GM11168 (cell line): ENCODE results near the gene EFCAB14.
"Not testable (repeated sequence)": the region's sequence is repeated elsewhere in the genome, so short reads cannot be mapped to it uniquely, and the experiment has no call there.

Experiments used
- in situ Hi-C: fragments of 300-500 bp; cut with MboI; formaldehyde crosslinking; loops from one replicate; pipeline ENCODE4 v1.12.0; 2022; ENCODE audit warnings: low sequenced_read_pairs; ENCODE audit not compliant: unreplicated experiment

Gene EFCAB14

GRCh38 chr1:46689356-46689755 is 29.6 kb downstream of the EFCAB14 start:
- in situ Hi-C loops, result no loop called here

GRCh38 chr1:46687921-46688509 is 30.9 kb downstream of the EFCAB14 start:
- in situ Hi-C loops, result no loop called here

- in situ Hi-C loops, result no loop called here
Measured at GRCh38 chr1:46687093-46687659, 31.7 kb downstream of the EFCAB14 start.

- in situ Hi-C loops, result no loop called here
Measured at GRCh38 chr1:46686255-46686654, 32.7 kb downstream of the EFCAB14 start.

GRCh38 chr1:46684670-46685069 is 34.2 kb downstream of the EFCAB14 start:
- in situ Hi-C loops, result no loop called here

- in situ Hi-C loops, result no loop called here
Measured at GRCh38 chr1:46682064-46682463, 36.9 kb downstream of the EFCAB14 start.

- in situ Hi-C loops, result no loop called here
Measured at GRCh38 chr1:46681333-46682034, 37.4 kb downstream of the EFCAB14 start.

DNA sequence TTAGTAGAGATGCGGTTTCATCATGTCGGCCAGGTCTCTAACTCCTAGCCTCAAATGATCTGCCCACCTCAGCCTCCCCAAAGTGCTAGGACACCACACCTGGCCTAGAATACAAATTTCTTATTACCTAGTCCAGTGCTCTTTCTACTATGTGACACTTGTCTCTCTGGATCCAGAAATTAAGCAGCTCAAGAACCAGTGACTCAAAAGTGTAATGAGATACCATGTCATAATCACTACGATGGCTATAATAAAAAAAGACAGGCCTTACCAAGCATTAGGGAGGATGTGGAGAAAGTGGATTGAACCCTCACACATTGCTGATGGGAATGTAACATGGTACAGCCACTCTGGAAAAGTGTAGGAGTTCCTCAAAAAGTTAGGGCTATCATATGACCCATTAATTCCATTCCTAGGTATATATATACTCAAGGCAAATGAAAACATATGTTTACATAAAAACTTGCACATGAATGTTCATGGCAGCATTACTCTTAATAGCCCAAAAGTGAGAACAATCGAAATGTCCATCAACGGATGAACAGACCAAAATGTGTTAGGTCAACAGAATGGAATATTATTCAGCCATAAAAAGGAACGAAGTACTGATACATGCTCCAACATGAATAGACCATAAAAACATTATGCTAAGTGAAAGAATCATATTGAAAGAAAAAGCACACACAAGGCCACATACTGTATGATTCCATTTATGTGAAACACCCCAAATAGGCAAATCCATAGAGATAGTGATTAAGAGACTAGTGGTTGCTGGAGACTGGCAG is 38.9 kb downstream of the EFCAB14 start:
- in situ Hi-C loops, result no loop called here

GRCh38 chr1:46677339-46677738 is 41.6 kb downstream of the EFCAB14 start:
- in situ Hi-C loops, result no loop called here

- in situ Hi-C loops, result no loop called here
Measured at GRCh38 chr1:46676531-46676930, 42.4 kb downstream of the EFCAB14 start.

DNA sequence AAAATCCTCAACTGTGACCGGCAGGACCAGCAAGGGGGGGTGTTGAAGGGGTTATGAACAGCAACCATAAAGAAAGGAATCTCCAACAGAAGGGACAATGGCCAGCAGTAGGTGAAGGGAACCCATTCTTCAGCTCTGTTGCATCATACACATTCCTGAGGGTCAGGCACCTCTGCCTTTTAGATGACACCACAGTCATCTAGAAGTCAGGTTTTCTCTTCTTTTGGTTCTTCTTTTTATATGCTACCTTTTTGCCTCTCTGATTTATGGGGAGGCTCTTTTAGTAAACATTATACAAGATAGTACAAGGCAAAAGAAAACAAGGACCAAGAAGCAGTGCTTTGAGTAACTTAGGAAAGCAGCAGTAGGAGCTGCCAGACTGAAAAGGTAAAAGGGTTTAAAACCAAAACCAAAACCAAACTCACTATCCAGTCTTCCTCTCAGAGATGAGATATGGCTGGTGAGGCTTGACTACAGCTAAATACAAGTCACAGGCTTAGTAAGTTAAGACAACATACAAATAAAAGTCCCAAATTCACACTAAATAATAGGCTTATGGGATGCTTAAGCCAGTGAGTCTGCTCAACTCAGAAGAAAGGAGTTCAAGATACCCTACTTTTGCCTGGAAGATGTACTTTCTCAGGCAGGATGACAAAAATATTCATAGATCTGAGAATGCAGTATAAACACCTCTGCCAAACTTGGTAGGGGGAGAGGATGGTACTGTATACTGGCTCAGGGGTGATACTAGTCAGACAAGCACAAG is 43.2 kb downstream of the EFCAB14 start:
- in situ Hi-C loops, result no loop called here

- in situ Hi-C loops, result no loop called here
Measured at GRCh38 chr1:46673749-46674182, 45.1 kb downstream of the EFCAB14 start.

DNA sequence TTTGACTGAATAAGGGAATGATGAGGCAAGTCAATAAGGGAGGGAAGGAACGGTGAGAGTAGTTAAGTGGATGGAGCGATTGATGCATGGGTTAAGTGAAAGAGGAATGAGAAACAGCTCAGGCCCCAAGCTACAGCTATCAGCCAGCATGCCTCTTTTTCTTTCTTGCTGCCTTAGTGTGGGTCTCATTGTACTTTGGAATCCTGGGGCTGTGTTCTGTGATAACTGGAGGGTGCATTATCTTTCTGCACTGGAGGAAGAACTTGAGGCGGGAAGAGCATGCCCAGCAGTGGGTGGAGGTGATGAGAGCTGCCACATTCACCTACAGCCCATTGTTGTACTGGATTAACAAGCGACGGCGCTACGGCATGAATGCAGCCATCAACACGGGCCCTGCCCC is 46.2 kb downstream of the EFCAB14 start:
- in situ Hi-C loops, result no loop called here

DNA sequence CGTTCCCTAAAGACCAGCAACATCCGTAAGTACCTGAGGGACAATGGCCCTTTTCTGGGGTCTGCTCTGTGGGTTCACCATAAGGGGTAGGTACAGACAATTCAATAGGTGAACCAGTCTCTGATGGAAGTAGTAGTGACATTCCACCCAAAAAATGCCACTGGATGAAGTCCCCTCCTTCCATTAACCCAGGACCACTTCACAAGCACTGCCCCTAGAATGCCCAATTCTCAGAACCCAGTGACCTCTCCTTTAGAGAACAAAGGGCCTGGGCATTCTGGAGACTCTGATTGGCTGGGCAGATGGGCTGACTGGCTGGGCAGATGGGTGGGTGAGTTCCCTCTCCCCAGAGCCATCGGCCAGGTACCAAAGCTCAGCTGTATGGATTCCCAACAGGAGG is 47.4 kb downstream of the EFCAB14 start, which contains the start of gene TEX38:
TSS of gene TEX38 (plus strand) at position 301 of the 400 bp plus-strand sequence. CDS start at position 382, 81 bp downstream.
- in situ Hi-C loops, result no loop called here

- in situ Hi-C loops, result no loop called here
Measured at GRCh38 chr1:46670134-46670533, 48.8 kb downstream of the EFCAB14 start.

- in situ Hi-C loops, result no loop called here
Measured at GRCh38 chr1:46667782-46668760, 50.8 kb downstream of the EFCAB14 start, which contains the start of gene ATPAF1. Gene ATPAF1, minus strand, starts transcription at chr1:46668364. Its CDS starts 42 bp downstream, at chr1:46668322.

DNA sequence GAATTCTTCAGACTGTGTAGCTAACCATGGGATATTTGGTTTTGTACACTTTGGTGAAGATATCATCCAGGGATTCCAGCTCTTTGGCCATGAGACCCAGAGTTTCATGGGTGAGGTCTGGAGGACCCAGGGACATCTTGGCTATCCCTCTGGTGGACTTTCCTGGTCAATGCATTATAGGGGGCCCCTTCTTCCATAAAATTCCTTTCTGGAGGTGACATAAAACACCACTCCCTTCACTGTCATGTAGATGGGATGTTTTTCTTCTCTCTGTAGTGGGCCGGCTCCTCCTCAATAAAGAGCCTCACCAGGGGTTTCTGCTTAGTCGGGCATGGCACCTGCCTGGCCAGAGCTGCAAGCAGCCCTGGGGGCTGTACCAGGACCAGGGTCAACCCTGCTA is 52.9 kb downstream of the EFCAB14 start:
- in situ Hi-C loops, result no loop called here

DNA sequence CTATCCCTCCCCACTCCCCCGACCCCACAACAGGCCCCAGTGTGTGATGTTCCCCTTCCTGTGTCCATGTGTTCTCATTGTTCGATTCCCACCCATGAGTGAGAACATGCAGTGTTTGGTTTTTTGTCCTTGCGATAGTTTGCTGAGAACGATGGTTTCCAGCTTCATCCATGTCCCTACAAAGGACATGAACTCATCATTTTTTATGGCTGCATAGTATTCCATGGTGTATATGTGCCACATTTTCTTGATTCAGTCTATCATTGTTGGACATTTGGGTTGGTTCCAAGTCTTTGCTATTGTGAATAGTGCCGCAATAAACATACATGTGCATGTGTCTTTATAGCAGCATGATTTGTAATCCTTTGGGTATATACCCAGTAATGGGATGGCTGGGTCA is 56.0 kb downstream of the EFCAB14 start:
- in situ Hi-C loops, result not testable (repeated sequence)

GRCh38 chr1:46660116-46660515 is 58.8 kb downstream of the EFCAB14 start:
- in situ Hi-C loops, result not testable (repeated sequence)
